Measurements from ENCODE around the gene SMC6. TPM values are rescaled to one million over a fixed set of nuclear protein-coding genes. Genes with fewer than 3 reads are reported as not detected.

The SMC6 gene
- total RNA-seq, 4 donors from 2014 or later: 7.5 to 11.0 (median 9.6) TPM

- intact Hi-C loops (cut with DNase I; ENCODE audit: low total_unique reads): no loop called here
- ATAC-seq (no peak), DNase-seq (no peak)
- Histone ChIP-seq H3K27me3 (no peaks in the 10 kb centered on the region), H3K27ac (no peak overlapping the region), H3K4me3 (no peak overlapping the region), H3K9me3 (no peaks in the 10 kb centered on the region), H3K36me3 (no peaks in the 10 kb centered on the region), H3K4me1 (no peaks in the 10 kb centered on the region)
- no peak for TF ChIP-seq CTCF (IDR thresholded peaks at IDR 0.05 in 4 of 5, conservative IDR thresholded peaks at IDR 0.05 in 1 of 5)
- in situ Hi-C loops (cut with MboI; ENCODE audit: low sequenced_read_pairs in 4 of 4): no loop called here
Measured at GRCh38 chr2:17652681-17653394, 100.8 kb downstream of the SMC6 start.

GRCh38 chr2:17649026-17649425, 104.6 kb downstream of the SMC6 start:
- intact Hi-C loops (cut with DNase I; ENCODE audit: low total_unique reads): no loop called here
- H3K4me1 ChIP-seq: peaks cover 8 to 14% of the 10 kb centered on the region in 2 donors
- in situ Hi-C loops (cut with MboI; ENCODE audit: low sequenced_read_pairs in 4 of 4): no loop called here
- no peaks in the 10 kb centered on the region for H3K9me3 ChIP-seq
- H3K27me3 ChIP-seq: no peaks in the 10 kb centered on the region
- no peak overlapping the region for H3K27ac ChIP-seq
- TF ChIP-seq CTCF (IDR thresholded peaks at IDR 0.05 in 4 of 5, conservative IDR thresholded peaks at IDR 0.05 in 1 of 5): no peak
- TF ChIP-seq POLR2A (IDR thresholded peaks at IDR 0.05): no peak
- ATAC-seq: no peak
- H3K4me3 ChIP-seq: no peak overlapping the region
- H3K36me3 ChIP-seq: no peaks in the 10 kb centered on the region
- DNase-seq: no peak

GRCh38 chr2:17648581-17648980, 105.0 kb downstream of the SMC6 start:
- H3K9me3 ChIP-seq: no peaks in the 10 kb centered on the region
- H3K4me1 ChIP-seq: peaks cover 8 to 14% of the 10 kb centered on the region in 2 donors
- intact Hi-C loops (cut with DNase I; ENCODE audit: low total_unique reads) (no loop called here), in situ Hi-C loops (cut with MboI; ENCODE audit: low sequenced_read_pairs in 4 of 4) (no loop called here)
- DNase-seq: no peak
- no peak overlapping the region for H3K27ac ChIP-seq
- ATAC-seq: no peak
- no peak for TF ChIP-seq CTCF (IDR thresholded peaks at IDR 0.05 in 4 of 5, conservative IDR thresholded peaks at IDR 0.05 in 1 of 5)
- TF ChIP-seq POLR2A (IDR thresholded peaks at IDR 0.05): no peak
- H3K36me3 ChIP-seq: no peaks in the 10 kb centered on the region
- H3K27me3 ChIP-seq: no peaks in the 10 kb centered on the region
- H3K4me3 ChIP-seq: no peak overlapping the region

GRCh38 chr2:17646838-17647701, 106.5 kb downstream of the SMC6 start:
- H3K4me3 ChIP-seq: no peak overlapping the region
- in situ Hi-C loops (cut with MboI; ENCODE audit: low sequenced_read_pairs in 4 of 4) (no loop called here), intact Hi-C loops (cut with DNase I; ENCODE audit: low total_unique reads) (loop anchor here (1.0 kb wide), 1 partner anchor 24 kb away; no protein-coding TSS in a partner anchor)
- DNase-seq (no peak), ATAC-seq (no peak)
- peak overlapping the region in 2 of 4 donors; percentile 0 to 27 for H3K27ac ChIP-seq
- TF ChIP-seq CTCF (IDR thresholded peaks at IDR 0.05 in 4 of 5, conservative IDR thresholded peaks at IDR 0.05 in 1 of 5): no peak
- no peak for TF ChIP-seq POLR2A (IDR thresholded peaks at IDR 0.05)
- no peaks in the 10 kb centered on the region for H3K27me3 ChIP-seq
- H3K4me1 ChIP-seq: peaks cover 8 to 19% of the 10 kb centered on the region in 2 donors
- H3K36me3 ChIP-seq: no peaks in the 10 kb centered on the region
- no peaks in the 10 kb centered on the region for H3K9me3 ChIP-seq
